Testis (tissue), 2 donors: Measurements from ENCODE around the gene ABHD18.
"Not testable (repeated sequence)": the region's sequence is repeated elsewhere in the genome, so short reads cannot be mapped to it uniquely, and the experiment has no call there.

ENCODE experiments used
- CTCF ChIP-seq, 3 experiments: fragments of 450-650 bp in 2 of 3; fragments of 200-600 bp in 1 of 3; sonication (generic) in 1 of 3; IDR thresholded peaks; one replicate each; pipeline ENCODE4 v1.5.1; 2016 to 2019; ENCODE audit warnings: antibody characterized with exemption in 3 of 3, mild to moderate bottlenecking in 2 of 3, moderate library complexity in 1 of 3
- POLR2A ChIP-seq: fragments of 450-650 bp; IDR thresholded peaks from one replicate; pipeline ENCODE4 v1.6.1; 2017; ENCODE audit warnings: antibody characterized with exemption, mild to moderate bottlenecking, moderate library complexity

- not testable (repeated sequence) for TF ChIP-seq CTCF (IDR thresholded peaks at IDR 0.05); POLR2A
These were observed 82.3 kb downstream of the ABHD18 start for GRCh38 chr4:128047514-128047913.
